Progenitor cell of endocrine pancreas (in vitro differentiated cells): ENCODE results near the gene DNAJC30. TPM values are rescaled to one million over a fixed set of nuclear protein-coding genes. Genes with fewer than 3 reads are reported as not detected.

Experiments used
- DNase-seq: peaks from one replicate; pipeline ENCODE4 v3.0.0; 2021; ENCODE audit warnings: low spot score; ENCODE audit not compliant: unreplicated experiment
- H3K27ac Mint-ChIP-seq: 2 replicates; pipeline ENCODE4 v1.8.0; 2021; ENCODE audit warnings: mild to moderate bottlenecking, moderate library complexity, mixed read lengths
- H3K27me3 Mint-ChIP-seq: 2 replicates; pipeline ENCODE4 v1.8.0; 2021; ENCODE audit warnings: mixed read lengths
- H3K36me3 Mint-ChIP-seq: 2 replicates; pipeline ENCODE4 v1.8.0; 2022; ENCODE audit warnings: mixed read lengths; ENCODE audit not compliant: insufficient read depth
- H3K4me1 Mint-ChIP-seq: 2 replicates; pipeline ENCODE4 v1.8.0; 2021; ENCODE audit warnings: low read depth, mixed read lengths
- H3K4me3 Mint-ChIP-seq: 2 replicates; pipeline ENCODE4 v1.8.0; 2021; ENCODE audit warnings: low read depth, mild to moderate bottlenecking, moderate library complexity, mixed read lengths
- H3K9me3 Mint-ChIP-seq: 2 replicates; pipeline ENCODE4 v1.8.0; 2021; ENCODE audit warnings: low read depth, mixed read lengths
- total RNA-seq: library from RNA; stranded (reverse); gene quantifications from 2 replicates; pipeline ENCODE4 v1.2.1, GENCODE V29; 2021
- TF ChIP-seq, protein P1 (sequence below): fragments of 200-600 bp; sonication (generic); IDR thresholded peaks from one replicate; pipeline ENCODE4 v1.5.0; 2021; ENCODE audit warnings: antibody characterized with exemption, mild to moderate bottlenecking; ENCODE audit not compliant: unreplicated experiment

Gene DNAJC30
- total RNA-seq, 1 donor from 2014 or later, result 11.1 TPM

GRCh38 chr7:73707045-73707631 lies 23.9 kb upstream of the DNAJC30 start:
- no peak overlapping the region for H3K4me3 Mint-ChIP-seq
- no peak for DNase-seq
- H3K27me3 Mint-ChIP-seq, result no peaks in the 10 kb centered on the region
- H3K27ac Mint-ChIP-seq, result no peak overlapping the region
- H3K9me3 Mint-ChIP-seq, result no peaks in the 10 kb centered on the region
- no peaks in the 10 kb centered on the region for H3K4me1 Mint-ChIP-seq
- TF ChIP-seq, protein P1, sequence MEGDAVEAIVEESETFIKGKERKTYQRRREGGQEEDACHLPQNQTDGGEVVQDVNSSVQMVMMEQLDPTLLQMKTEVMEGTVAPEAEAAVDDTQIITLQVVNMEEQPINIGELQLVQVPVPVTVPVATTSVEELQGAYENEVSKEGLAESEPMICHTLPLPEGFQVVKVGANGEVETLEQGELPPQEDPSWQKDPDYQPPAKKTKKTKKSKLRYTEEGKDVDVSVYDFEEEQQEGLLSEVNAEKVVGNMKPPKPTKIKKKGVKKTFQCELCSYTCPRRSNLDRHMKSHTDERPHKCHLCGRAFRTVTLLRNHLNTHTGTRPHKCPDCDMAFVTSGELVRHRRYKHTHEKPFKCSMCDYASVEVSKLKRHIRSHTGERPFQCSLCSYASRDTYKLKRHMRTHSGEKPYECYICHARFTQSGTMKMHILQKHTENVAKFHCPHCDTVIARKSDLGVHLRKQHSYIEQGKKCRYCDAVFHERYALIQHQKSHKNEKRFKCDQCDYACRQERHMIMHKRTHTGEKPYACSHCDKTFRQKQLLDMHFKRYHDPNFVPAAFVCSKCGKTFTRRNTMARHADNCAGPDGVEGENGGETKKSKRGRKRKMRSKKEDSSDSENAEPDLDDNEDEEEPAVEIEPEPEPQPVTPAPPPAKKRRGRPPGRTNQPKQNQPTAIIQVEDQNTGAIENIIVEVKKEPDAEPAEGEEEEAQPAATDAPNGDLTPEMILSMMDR, result no peak
- H3K36me3 Mint-ChIP-seq, result peaks cover 6% of the 10 kb centered on the region

DNA sequence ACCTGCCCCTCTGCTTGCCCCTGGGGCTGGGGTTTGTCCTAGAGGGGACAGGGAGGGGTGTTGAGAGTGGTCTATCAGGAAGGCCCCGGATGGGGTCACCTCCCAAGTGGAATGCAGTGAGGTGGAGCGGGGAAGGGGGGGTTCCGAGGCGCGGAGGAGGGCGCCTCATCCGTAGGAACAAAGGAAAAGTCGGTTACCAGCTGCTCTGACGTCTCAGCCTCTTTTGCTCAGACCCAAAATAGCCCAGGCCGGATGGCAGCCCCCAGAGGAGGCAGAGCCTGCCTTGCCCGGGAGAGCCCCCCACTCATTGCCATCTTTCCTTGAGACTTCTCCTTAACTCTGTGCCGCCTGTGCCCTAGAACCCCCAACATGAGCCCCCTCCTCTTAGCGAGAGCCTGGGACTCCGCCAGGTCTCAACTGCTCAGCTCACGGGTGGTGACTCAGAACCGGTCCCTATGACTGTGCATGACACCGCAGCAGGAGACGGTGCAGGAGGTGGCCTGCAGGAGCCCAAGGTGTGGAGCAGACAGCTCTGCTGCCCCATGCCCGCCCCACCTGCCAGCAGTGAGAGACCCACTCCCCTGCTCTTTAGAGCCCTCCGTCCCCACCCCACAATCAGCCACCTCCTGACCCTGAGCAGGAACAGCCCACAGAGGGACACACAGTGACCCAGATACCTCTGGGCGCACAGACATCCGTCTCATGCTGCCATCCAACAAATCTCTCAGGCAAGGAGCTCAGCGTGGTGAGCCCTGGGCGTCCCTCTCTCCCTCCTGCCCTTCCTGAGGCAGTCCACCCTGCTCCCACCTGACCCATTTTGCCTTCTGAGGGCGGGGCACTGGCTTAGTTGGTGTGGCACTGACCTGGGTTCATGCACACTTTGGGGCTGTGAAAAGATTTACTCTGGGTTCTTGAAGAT lies 23.1 kb upstream of the DNAJC30 start:
- TF ChIP-seq, protein P1, result no peak
- Mint-ChIP-seq H3K27ac (no peak overlapping the region), H3K9me3 (no peaks in the 10 kb centered on the region), H3K4me3 (no peak overlapping the region), H3K36me3 (peaks cover 14% of the 10 kb centered on the region), H3K4me1 (no peaks in the 10 kb centered on the region), H3K27me3 (no peaks in the 10 kb centered on the region)
- no peak for DNase-seq

- H3K27ac Mint-ChIP-seq, result no peak overlapping the region
- H3K4me1 Mint-ChIP-seq, result no peaks in the 10 kb centered on the region
- H3K4me3 Mint-ChIP-seq, result no peak overlapping the region
- peaks cover 14% of the 10 kb centered on the region for H3K36me3 Mint-ChIP-seq
- DNase-seq, result no peak
- H3K9me3 Mint-ChIP-seq, result no peaks in the 10 kb centered on the region
- TF ChIP-seq, protein P1, result no peak
- no peaks in the 10 kb centered on the region for H3K27me3 Mint-ChIP-seq
Measured at GRCh38 chr7:73705551-73705920, 22.3 kb upstream of the DNAJC30 start.

- Mint-ChIP-seq H3K27me3 (no peaks in the 10 kb centered on the region), H3K4me3 (no peak overlapping the region), H3K36me3 (peaks cover 14% of the 10 kb centered on the region), H3K4me1 (no peaks in the 10 kb centered on the region), H3K27ac (no peak overlapping the region), H3K9me3 (no peaks in the 10 kb centered on the region)
- DNase-seq, result no peak
- TF ChIP-seq, protein P1, result no peak
Measured at GRCh38 chr7:73704640-73705550, 21.6 kb upstream of the DNAJC30 start.
